ENCODE data around the gene INF2.

The INF2 gene

GRCh38 chr14:104673481-104673880 lies 15.9 kb upstream of the INF2 start:
- TF ChIP-seq, protein P1, sequence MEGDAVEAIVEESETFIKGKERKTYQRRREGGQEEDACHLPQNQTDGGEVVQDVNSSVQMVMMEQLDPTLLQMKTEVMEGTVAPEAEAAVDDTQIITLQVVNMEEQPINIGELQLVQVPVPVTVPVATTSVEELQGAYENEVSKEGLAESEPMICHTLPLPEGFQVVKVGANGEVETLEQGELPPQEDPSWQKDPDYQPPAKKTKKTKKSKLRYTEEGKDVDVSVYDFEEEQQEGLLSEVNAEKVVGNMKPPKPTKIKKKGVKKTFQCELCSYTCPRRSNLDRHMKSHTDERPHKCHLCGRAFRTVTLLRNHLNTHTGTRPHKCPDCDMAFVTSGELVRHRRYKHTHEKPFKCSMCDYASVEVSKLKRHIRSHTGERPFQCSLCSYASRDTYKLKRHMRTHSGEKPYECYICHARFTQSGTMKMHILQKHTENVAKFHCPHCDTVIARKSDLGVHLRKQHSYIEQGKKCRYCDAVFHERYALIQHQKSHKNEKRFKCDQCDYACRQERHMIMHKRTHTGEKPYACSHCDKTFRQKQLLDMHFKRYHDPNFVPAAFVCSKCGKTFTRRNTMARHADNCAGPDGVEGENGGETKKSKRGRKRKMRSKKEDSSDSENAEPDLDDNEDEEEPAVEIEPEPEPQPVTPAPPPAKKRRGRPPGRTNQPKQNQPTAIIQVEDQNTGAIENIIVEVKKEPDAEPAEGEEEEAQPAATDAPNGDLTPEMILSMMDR (conservative IDR thresholded peaks at IDR 0.05; ENCODE audit: control insufficient read depth, insufficient read depth, low read depth, low read length): no peak
- H3K4me3 ChIP-seq (ENCODE audit: control insufficient read depth, low read depth, low read length): no peak overlapping the region
- no peak for DNase-seq (ENCODE audit: low read depth)

DNA sequence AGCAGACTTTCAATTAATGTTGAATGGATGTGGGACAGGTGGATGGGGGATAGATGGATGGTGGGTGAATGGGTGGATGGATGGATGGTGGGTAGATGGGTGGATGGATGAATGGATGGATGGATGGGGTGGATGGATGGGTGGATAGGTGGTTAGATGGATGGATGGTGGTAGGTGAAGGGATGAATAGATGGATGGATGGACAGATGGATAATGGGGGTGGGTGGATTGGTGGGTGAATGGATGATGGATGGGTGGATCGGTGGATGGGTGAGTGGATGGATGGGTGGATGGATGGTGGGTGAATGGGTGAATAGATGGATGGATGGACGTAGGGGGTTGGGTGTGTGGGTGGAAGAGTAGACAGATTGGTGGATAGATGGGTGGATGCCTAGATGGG lies 14.0 kb upstream of the INF2 start:
- no peak overlapping the region for H3K4me3 ChIP-seq (ENCODE audit: control insufficient read depth, low read depth, low read length)
- no peak for DNase-seq (ENCODE audit: low read depth)
- TF ChIP-seq, protein P1 (conservative IDR thresholded peaks at IDR 0.05; ENCODE audit: control insufficient read depth, insufficient read depth, low read depth, low read length): no peak

DNA sequence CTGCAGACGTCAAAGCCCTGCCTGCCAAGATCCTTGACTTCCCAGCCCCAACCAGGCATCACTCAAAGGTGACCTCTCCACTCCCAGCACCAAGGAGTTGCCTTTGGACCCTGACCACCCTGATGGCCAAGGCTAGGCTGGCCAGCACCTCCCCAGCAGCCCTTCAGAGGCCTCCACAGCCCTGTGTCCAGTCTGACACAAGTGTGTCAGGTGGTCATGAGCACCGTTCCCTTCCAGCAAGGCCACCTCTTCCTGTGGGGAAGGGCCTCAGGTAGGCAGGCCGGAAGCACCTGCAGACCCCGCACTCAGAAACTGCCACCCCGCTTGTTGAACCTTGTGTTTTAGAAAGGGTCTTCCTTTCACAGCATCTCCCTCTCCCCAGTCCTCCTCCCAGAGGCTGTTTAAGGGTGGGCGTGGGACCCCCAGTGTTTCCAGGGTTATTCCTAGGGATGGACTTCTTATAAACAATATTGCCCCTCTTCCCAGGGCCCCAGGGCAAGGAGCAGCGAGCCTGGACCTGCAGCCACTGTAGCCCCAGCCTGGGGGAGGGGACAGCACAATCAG lies 13.2 kb upstream of the INF2 start:
- TF ChIP-seq, protein P1 (conservative IDR thresholded peaks at IDR 0.05; ENCODE audit: control insufficient read depth, insufficient read depth, low read depth, low read length): no peak
- no peak overlapping the region for H3K4me3 ChIP-seq (ENCODE audit: control insufficient read depth, low read depth, low read length)
- no peak for DNase-seq (ENCODE audit: low read depth)

GRCh38 chr14:104676694-104677511 lies 12.5 kb upstream of the INF2 start:
- DNase-seq (ENCODE audit: low read depth): no peak
- peak overlapping the region; percentile 44 for H3K4me3 ChIP-seq (ENCODE audit: control insufficient read depth, low read depth, low read length)

DNA sequence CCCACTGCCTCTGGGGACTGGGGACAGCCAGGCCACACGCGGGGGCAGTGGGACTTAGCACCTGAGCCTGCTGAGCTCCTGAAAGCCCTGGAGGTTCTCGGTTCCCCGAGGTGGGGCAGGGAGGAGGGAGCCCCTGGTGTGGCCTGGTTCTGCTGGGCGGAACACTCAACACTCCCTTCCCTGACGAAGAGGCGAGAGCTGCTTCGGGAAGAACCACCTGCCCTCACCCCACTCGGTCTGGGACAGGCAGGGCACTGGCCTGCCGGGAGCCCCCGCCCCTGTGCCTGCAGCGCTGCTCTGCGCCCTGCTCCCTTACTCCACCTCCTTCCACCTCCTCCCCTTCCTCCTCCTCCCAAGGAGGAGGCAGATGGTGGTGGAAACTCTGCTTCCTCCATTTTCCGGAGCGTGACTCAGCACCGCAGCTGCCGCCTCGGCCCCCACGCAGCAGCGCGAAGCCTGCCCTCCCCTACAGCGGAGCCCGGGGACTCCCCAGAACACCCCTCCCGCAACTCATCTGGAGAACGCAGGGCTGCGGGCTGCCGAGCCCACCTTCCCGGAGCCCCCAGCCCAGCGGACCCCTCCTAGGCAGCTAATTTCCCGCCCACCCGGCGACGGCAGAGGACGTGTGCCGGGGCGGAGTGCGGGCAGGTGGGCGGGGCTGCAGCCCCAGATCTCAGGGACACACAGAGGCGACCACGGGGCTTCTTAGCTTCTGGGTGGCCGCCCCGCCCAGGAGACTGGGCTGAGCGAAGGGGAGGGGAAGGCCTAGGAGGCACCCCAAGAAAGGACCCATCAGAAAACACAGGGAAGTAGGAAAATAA lies 11.7 kb upstream of the INF2 start:
- TF ChIP-seq, protein P1 (conservative IDR thresholded peaks at IDR 0.05; ENCODE audit: control insufficient read depth, insufficient read depth, low read depth, low read length): no peak
- H3K4me3 ChIP-seq (ENCODE audit: control insufficient read depth, low read depth, low read length): peak overlapping the region; percentile 44
- peak; percentile 74 for DNase-seq (ENCODE audit: low read depth)

More at GRCh38 chr14:104676694-104677511, 12.5 kb upstream of the INF2 start:
- TF ChIP-seq, protein P1 (conservative IDR thresholded peaks at IDR 0.05; ENCODE audit: control insufficient read depth, insufficient read depth, low read depth, low read length): no peak

DNA sequence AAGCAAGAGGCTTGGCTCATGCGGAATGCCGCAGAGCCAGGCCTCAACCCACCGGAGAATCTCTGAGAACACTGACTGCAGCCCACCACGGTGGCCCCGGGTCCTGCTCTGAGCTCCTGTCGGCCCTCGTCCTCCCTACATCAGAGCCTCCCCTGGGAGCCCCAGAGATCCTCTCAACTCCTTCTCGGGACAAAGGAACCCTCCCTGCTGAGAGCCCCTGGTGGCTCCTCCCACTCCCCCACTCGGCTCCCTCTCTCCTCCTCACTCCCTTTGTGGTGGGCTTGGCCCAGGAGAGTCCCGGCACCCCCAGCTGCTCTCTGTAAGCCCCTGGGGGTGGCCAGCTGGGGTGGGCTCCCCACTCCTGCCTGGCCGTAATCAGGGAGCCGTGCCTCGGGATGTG lies 11.1 kb upstream of the INF2 start:
- TF ChIP-seq, protein P1 (conservative IDR thresholded peaks at IDR 0.05; ENCODE audit: control insufficient read depth, insufficient read depth, low read depth, low read length): no peak
- DNase-seq (ENCODE audit: low read depth): no peak
- no peak overlapping the region for H3K4me3 ChIP-seq (ENCODE audit: control insufficient read depth, low read depth, low read length)

Measured in fibroblast of mammary gland (primary cell).